Ascending aorta (tissue), 2 donors: ENCODE data around the gene ANKRD28. TPM values are rescaled to one million over a fixed set of nuclear protein-coding genes. Genes with fewer than 3 reads are reported as not detected.

Experiments
- DNase-seq, 2 donors: peaks; one replicate each; pipeline ENCODE4 v3.0.0-alpha.2; 2019; ENCODE audit warnings: low spot score in 2 of 2
- H3K27ac ChIP-seq, 2 donors: fragments of 200-600 bp; sonication (generic); one replicate each; pipeline ENCODE4 v1.5.1; 2016 to 2017; ENCODE audit warnings: mild to moderate bottlenecking in 1 of 2
- H3K27me3 ChIP-seq: fragments of 200-600 bp; sonication (generic); one replicate; pipeline ENCODE4 v1.5.1; 2017
- H3K36me3 ChIP-seq, 2 donors: fragments of 200-600 bp; sonication (generic); one replicate each; pipeline ENCODE4 v1.5.1; 2016
- H3K4me1 ChIP-seq, 2 donors: fragments of 200-600 bp; sonication (generic); one replicate each; pipeline ENCODE4 v1.5.1; 2016 to 2017; ENCODE audit warnings: mild to moderate bottlenecking in 1 of 2
- H3K4me3 ChIP-seq, 2 donors: fragments of 200-600 bp; sonication (generic); one replicate each; pipeline ENCODE4 v1.5.1; 2016 to 2017; ENCODE audit warnings: mild to moderate bottlenecking in 1 of 2
- H3K9me3 ChIP-seq, 2 donors: fragments of 200-600 bp; sonication (generic); one replicate each; pipeline ENCODE4 v1.5.1; 2016
- CTCF ChIP-seq, 3 experiments: fragments of 200-600 bp in 2 of 3; fragments of 450-650 bp in 1 of 3; sonication (generic) in 2 of 3; IDR thresholded peaks; one replicate each; pipeline ENCODE4 v1.5.1; 2016 to 2019; ENCODE audit warnings: antibody characterized with exemption in 3 of 3, mild to moderate bottlenecking in 1 of 3, moderate library complexity in 1 of 3
- intact Hi-C: fragments of 100-400 bp; cut with DNase I; formaldehyde crosslinking; loops from one replicate; pipeline ENCODE4 v1.15.1; 2023
- total RNA-seq: library from RNA; depleted of rRNA; stranded (reverse); fragments of >200 nt; gene quantifications from one replicate; pipeline ENCODE4 v1.1.0, GENCODE V29; 2016

ANKRD28 gene
- total RNA-seq, 1 donor from 2014 or later: 19.7 TPM

DNA sequence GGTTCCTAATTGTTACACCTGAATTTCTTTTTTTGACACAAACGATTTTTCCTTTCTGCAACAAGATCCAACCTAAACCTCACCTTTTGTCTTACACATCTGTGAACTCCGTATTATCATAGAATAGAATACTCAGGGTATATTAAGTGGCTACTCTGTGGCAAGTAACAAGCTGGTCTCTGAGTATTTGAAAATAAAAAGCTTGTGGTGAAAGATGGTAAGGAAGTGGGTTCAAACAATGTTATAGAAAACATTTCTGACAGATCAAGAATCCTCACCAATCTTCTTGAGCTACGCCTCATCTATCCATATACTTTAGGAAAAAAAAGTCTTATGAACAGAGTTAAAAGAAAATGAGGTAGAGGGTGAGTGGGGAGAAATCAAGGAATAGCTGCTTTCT is 3.5 kb upstream of the ANKRD28 start:
- Histone ChIP-seq H3K36me3 (no peaks in the 10 kb centered on the region), H3K27me3 (no peaks in the 10 kb centered on the region), H3K27ac (peak overlapping the region in 1 of 2 donors; percentile 8), H3K4me3 (no peak overlapping the region), H3K9me3 (no peaks in the 10 kb centered on the region), H3K4me1 (peaks cover 11 to 16% of the 10 kb centered on the region in 2 donors)
- DNase-seq: no peak
- TF ChIP-seq CTCF (IDR thresholded peaks at IDR 0.05): no peak
- intact Hi-C loops: loop anchor here (10.0 kb wide), 1 partner anchor 596 kb away; the partner anchor contains the start of gene CAPN7

DNA sequence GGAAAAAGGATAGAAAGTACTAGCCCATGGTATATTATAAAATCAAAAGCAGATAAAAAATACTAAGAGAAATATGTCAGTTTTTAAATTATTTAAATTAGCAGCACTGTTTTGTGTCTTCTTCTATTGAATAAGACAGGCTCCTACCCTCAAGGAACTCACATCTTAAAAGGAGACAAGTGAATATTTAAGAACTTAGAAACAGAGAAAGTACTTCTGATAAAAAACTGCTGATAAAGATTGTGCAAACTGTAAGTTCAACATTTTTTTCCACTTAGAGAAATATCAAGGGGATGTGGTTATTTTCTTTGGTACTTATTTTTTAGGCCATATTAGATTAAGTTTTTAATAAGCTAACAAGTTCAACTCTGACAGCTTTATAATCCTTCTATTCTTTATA is 3.0 kb upstream of the ANKRD28 start:
- no peak overlapping the region for H3K4me3 ChIP-seq
- H3K9me3 ChIP-seq: no peaks in the 10 kb centered on the region
- no peak for TF ChIP-seq CTCF (IDR thresholded peaks at IDR 0.05)
- peak overlapping the region; percentile 8 to 23 for H3K27ac ChIP-seq
- peaks cover 6 to 10% of the 10 kb centered on the region in 2 donors for H3K4me1 ChIP-seq
- intact Hi-C loops: loop anchor here (10.0 kb wide), 1 partner anchor 596 kb away; the partner anchor contains the start of gene CAPN7
- no peaks in the 10 kb centered on the region for H3K27me3 ChIP-seq
- no peak for DNase-seq
- no peaks in the 10 kb centered on the region for H3K36me3 ChIP-seq

DNA sequence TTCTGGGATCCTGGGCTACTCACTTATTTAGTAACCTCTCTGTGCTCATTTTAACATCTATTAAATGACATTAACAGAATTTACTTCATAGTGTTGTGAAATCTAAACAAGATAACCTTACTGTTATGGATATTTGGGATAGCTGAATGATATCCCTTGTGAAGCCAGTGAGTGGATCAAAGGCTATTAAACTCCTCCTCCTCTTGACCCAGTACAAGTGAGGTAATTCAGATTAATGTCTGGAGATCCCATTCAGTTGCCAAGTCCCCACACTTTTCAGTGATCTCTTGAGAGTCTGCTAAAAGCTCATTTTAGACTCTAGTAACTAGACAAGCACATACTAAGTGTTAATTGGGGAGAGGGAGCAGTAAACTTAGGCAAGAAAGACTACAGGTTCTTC is 2.5 kb upstream of the ANKRD28 start:
- H3K27ac ChIP-seq: peak overlapping the region; percentile 8 to 23
- TF ChIP-seq CTCF (IDR thresholded peaks at IDR 0.05): no peak
- H3K4me3 ChIP-seq: no peak overlapping the region
- H3K4me1 ChIP-seq: peaks cover 6% of the 10 kb centered on the region in 2 donors
- DNase-seq: no peak
- intact Hi-C loops: loop anchor here (10.0 kb wide), 1 partner anchor 596 kb away; the partner anchor contains the start of gene CAPN7
- H3K36me3 ChIP-seq: no peaks in the 10 kb centered on the region
- H3K9me3 ChIP-seq: no peaks in the 10 kb centered on the region
- no peaks in the 10 kb centered on the region for H3K27me3 ChIP-seq

DNA sequence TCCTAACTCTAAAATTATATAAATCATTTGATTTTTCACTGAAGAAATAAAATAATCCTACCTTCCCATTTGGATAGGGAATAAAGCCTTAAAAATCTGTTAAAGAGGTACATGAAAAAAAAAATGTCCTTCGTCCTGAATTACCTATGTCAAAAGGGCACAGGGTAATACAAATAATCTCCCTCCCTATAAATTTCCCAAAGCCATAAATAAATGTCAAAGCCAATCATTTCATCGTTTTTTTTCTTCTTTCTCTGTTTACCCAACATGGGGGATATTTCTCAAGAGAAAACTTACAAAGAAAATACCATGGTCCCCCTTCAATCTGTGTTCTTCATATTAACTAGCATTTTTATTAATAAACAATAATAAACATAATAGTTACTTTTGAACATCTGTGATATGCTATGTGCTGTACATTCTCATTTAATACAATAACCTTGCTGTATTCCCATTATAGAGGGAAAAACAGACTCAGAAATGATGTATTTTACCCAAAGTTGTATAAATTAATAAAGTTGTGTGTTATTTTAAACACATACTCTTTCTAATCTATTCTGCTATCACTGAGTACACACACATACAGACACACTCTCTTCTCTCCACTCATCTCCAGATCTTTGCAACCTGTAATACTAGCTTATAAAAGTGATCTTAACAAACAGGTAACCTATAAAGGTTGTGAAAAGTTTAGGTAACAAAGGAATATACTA is 910 bp upstream of the ANKRD28 start:
- H3K4me3 ChIP-seq: peak overlapping the region in 1 of 2 donors; percentile 54
- intact Hi-C loops: no loop called here
- H3K4me1 ChIP-seq: peaks cover 5 to 6% of the 10 kb centered on the region in 2 donors
- H3K27me3 ChIP-seq: no peaks in the 10 kb centered on the region
- H3K9me3 ChIP-seq: no peaks in the 10 kb centered on the region
- peak overlapping the region in 1 of 2 donors; percentile 73 for H3K27ac ChIP-seq
- TF ChIP-seq CTCF (IDR thresholded peaks at IDR 0.05): no peak
- H3K36me3 ChIP-seq: no peaks in the 10 kb centered on the region
- DNase-seq: no peak

DNA sequence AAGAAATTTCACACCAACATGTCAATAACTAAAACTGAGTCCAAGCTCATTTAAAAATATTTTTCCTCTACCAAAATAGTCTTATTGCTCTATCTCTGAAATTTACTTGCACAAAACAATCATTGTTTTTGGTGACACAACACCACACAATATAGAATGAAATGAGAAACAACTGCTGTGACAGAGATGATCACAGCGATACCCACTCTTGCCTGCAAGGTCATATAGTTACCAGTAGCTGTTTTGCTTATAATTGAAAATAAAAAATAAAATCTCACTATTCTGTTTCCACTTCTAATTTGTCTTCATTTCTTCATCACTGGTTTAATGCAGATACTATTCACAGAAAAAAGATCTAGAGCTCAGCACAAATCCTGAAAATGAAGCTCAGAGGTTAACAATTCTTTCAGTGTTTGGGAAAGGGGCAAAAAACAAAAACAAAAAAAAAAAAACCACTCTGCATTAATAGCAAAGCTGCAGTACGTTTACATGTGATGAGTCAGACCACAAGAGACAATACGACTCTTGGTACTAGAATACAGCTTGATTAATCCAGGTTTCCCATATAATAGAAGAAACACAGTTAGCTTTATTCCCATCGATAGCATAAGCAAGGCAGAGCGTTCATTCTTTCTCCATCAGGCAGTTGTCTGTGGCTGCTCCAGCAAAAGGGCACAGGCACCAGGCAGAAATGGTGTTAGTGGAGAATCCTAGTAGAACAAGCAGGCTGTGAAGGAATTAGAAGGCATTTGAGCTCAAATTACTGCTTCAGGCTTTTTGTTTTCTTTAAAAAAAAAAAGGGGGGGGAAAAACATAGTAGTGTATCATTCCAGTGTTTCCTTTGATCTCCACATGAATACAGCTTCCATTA is 773 bp downstream of the ANKRD28 start:
- H3K36me3 ChIP-seq: no peaks in the 10 kb centered on the region
- intact Hi-C loops: loop anchor here (2.0 kb wide), 1 partner anchor 28 kb away; no protein-coding TSS in a partner anchor
- peak overlapping the region; percentile 43 to 54 for H3K4me3 ChIP-seq
- H3K27me3 ChIP-seq: no peaks in the 10 kb centered on the region
- H3K9me3 ChIP-seq: no peaks in the 10 kb centered on the region
- peaks cover 6 to 7% of the 10 kb centered on the region in 2 donors for H3K4me1 ChIP-seq
- DNase-seq: no peak
- no peak for TF ChIP-seq CTCF (IDR thresholded peaks at IDR 0.05)
- peak overlapping the region; percentile 73 to 76 for H3K27ac ChIP-seq
